ENCODE data around the gene EFNA1. TPM values are rescaled to one million over a fixed set of nuclear protein-coding genes. Genes with fewer than 3 reads are reported as not detected.

Gene EFNA1
- total and polyA plus RNA-seq, 2 of the 13 experiments (the other 11 are each of a cell fraction or from before 2014, with no cell fraction given): 81.8 to 874 TPM

GRCh38 chr1:155172732-155173477 is 45.2 kb downstream of the EFNA1 start, which contains the start of gene KRTCAP2 (continued):
- TF ChIP-seq ZBTB39 (CRISPR knock-in tag; IDR thresholded peaks at IDR 0.05) (no peak), ZKSCAN8 (CRISPR knock-in tag; IDR thresholded peaks at IDR 0.05; ENCODE audit: borderline replicate concordance) (peak; percentile 65; the same call in 1 of the 2 replicates), ZNF124 (CRISPR knock-in tag; IDR thresholded peaks at IDR 0.05) (no peak), HNRNPLL (IDR thresholded peaks at IDR 0.05; ENCODE audit: low read depth, low read length, poor library complexity, severe bottlenecking) (peak; percentile 25), FIP1L1 (IDR thresholded peaks at IDR 0.05; ENCODE audit: borderline replicate concordance, insufficient read depth, low read depth, low read length) (no peak), NR3C1 (CRISPR knock-in tag; IDR thresholded peaks at IDR 0.05) (no peak), KLF15 (CRISPR knock-in tag; IDR thresholded peaks at IDR 0.05; ENCODE audit: borderline replicate concordance) (0 out of 2 replicates have a peak, but pooled peaks have one; percentile 30), ZSCAN5A (CRISPR knock-in tag; IDR thresholded peaks at IDR 0.05; ENCODE audit: borderline replicate concordance) (no peak), PLSCR1 (CRISPR knock-in tag; IDR thresholded peaks at IDR 0.05; ENCODE audit: borderline replicate concordance) (no peak), PTBP1 (IDR thresholded peaks at IDR 0.05; ENCODE audit: low read depth, low read length, poor library complexity, severe bottlenecking) (peak; percentile 45), RBFOX2 (IDR thresholded peaks at IDR 0.05; ENCODE audit: low read depth, low read length) (peak; percentile 82), ETV5 (CRISPR knock-in tag; IDR thresholded peaks at IDR 0.05; ENCODE audit: borderline replicate concordance) (peak; percentile 76), KLF9 (CRISPR knock-in tag; IDR thresholded peaks at IDR 0.05; ENCODE audit: low read depth) (no peak), SNAPC4 (CRISPR knock-in tag; IDR thresholded peaks at IDR 0.05) (peak; percentile 24; the same call in 1 of the 2 replicates), THAP11 (CRISPR knock-in tag; IDR thresholded peaks at IDR 0.05) (peak; percentile 95), MIXL1 (CRISPR knock-in tag; IDR thresholded peaks at IDR 0.05) (no peak), ZNF792 (CRISPR knock-in tag; IDR thresholded peaks at IDR 0.05) (peak; percentile 73; the same call in 1 of the 2 replicates), ZNF12 (CRISPR knock-in tag; IDR thresholded peaks at IDR 0.05) (no peak), DBP (CRISPR knock-in tag; IDR thresholded peaks at IDR 0.05; ENCODE audit: not compliant biosample characterization) (no peak)

All from HepG2 (cell line).